Measurements from ENCODE around the gene LSM2. TPM values are rescaled to one million over a fixed set of nuclear protein-coding genes. Genes with fewer than 3 reads are reported as not detected.
"Not testable (repeated sequence)": the region's sequence is repeated elsewhere in the genome, so short reads cannot be mapped to it uniquely, and the experiment has no call there.

Gene LSM2
- total RNA-seq, 4 donors from 2014 or later = 23.5 to 43.0 (median 34.8) TPM

DNA sequence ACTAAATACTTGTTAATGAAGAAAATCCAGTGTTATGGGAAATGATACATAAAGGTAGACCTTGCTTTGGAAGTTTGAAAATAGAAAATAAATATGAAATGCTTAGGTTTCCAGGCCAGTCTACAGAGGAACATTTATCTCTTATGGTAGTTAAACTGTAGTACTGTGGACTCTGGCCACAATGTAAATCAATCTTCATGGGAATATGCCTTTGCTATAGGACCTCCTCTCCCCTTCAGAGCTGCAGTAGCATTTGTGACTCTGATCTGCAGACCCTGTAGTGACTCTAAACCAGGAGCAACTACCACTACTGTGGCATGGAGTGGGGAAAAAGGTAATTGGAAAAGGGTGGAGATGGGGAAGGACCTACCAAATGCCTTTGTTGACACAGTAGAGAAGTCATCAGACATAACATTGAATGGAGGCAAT, 13.1 kb upstream of the LSM2 start:
- no peak overlapping the region for H3K4me3 ChIP-seq
- no peaks in the 10 kb centered on the region for H3K27me3 ChIP-seq
- no peaks in the 10 kb centered on the region for H3K9me3 ChIP-seq
- TF ChIP-seq POLR2A (IDR thresholded peaks at IDR 0.05) (no peak), POLR2AphosphoS5 (IDR thresholded peaks at IDR 0.05) (peak in 2 of 3 donors; percentile 33 to 63)
- peaks cover 15 to 72% (median 61%) of the 10 kb centered on the region in 4 donors for H3K4me1 ChIP-seq
- H3K36me3 ChIP-seq = no peaks in the 10 kb centered on the region
- peak overlapping the region; percentile 95 to 98 (median 96) for H3K27ac ChIP-seq
- in situ Hi-C loops (cut with MboI; ENCODE audit: low pct_ligation_motif_present in 1 of 4, low pct_unique_long_range_greater_than_20kb in 1 of 4, low sequenced_read_pairs in 3 of 4) = loop anchor here in 1 of 4 donors (10.0 kb wide), 1 partner anchor 85 kb away; the partner anchor contains the start of gene CLIC1
- intact Hi-C loops (cut with DNase I; ENCODE audit: low total_unique reads) = no loop called here
- peak; percentile 30 for DNase-seq

DNA sequence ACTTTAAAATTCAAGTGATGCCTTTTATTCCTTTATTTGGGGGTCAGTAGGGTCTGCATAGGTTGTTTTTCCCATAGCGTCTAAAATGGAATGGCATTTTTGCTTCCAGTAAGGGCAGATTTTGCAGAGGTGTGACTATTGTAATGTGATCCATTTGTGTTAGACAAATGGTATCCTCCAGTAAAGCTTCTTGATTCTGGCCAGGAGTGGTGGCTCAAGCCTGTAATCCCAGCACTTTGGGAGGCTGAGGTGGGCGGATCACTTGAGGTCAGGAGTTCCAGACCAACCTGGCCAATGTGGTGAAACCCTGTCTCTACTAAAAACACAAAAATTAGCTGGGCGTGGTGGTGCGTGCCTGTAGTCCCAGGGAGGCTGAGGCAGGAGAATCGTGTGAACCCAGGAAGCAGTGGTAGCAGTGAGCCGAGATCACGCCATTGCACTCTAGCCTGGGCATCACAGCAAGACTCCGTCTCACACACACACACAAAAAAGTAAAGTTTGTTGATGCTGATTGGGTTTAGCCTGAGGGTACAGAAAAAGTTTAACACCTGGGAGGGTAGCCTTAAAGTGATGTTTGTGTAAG, 11.3 kb upstream of the LSM2 start:
- H3K9me3 ChIP-seq; H3K27me3 ChIP-seq; intact Hi-C loops (cut with DNase I; ENCODE audit: low total_unique reads); H3K36me3 ChIP-seq; DNase-seq; in situ Hi-C loops (cut with MboI; ENCODE audit: low pct_ligation_motif_present in 1 of 4, low pct_unique_long_range_greater_than_20kb in 1 of 4, low sequenced_read_pairs in 3 of 4): not testable (repeated sequence)
- H3K27ac ChIP-seq = peak overlapping the region; percentile 95 to 98 (median 96)
- TF ChIP-seq POLR2AphosphoS5 (IDR thresholded peaks at IDR 0.05) = peak in 1 of 3 donors; percentile 66
- 67 to 88% methylated on average over 1 to 8 of the region's 8 CpGs for WGBS, 2 donors (ENCODE audit: low coverage in 1 of 2)
- H3K4me1 ChIP-seq = peaks cover 18 to 65% (median 64%) of the 10 kb centered on the region in 4 donors
- peak overlapping the region; percentile 5 to 46 (median 30) for H3K4me3 ChIP-seq

DNA sequence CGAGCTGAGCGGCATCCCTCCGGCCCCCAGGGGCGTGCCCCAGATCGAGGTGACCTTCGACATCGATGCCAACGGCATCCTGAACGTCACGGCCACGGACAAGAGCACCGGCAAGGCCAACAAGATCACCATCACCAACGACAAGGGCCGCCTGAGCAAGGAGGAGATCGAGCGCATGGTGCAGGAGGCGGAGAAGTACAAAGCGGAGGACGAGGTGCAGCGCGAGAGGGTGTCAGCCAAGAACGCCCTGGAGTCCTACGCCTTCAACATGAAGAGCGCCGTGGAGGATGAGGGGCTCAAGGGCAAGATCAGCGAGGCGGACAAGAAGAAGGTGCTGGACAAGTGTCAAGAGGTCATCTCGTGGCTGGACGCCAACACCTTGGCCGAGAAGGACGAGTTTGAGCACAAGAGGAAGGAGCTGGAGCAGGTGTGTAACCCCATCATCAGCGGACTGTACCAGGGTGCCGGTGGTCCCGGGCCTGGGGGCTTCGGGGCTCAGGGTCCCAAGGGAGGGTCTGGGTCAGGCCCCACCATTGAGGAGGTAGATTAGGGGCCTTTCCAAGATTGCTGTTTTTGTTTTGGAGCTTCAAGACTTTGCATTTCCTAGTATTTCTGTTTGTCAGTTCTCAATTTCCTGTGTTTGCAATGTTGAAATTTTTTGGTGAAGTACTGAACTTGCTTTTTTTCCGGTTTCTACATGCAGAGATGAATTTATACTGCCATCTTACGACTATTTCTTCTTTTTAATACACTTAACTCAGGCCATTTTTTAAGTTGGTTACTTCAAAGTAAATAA, 10.6 kb upstream of the LSM2 start:
- peak overlapping the region in 3 of 4 donors; percentile 21 to 46 (median 40) for H3K4me3 ChIP-seq
- DNase-seq; H3K27me3 ChIP-seq; in situ Hi-C loops (cut with MboI; ENCODE audit: low pct_ligation_motif_present in 1 of 4, low pct_unique_long_range_greater_than_20kb in 1 of 4, low sequenced_read_pairs in 3 of 4); H3K36me3 ChIP-seq; intact Hi-C loops (cut with DNase I; ENCODE audit: low total_unique reads); H3K9me3 ChIP-seq: not testable (repeated sequence)
- 48 to 66% methylated on average over 2 to 19 of the region's 37 CpGs for WGBS, 2 donors (ENCODE audit: low coverage in 1 of 2)
- H3K27ac ChIP-seq = peak overlapping the region; percentile 95 to 98 (median 96)
- H3K4me1 ChIP-seq = peaks cover 15 to 62% (median 58%) of the 10 kb centered on the region in 4 donors

DNA sequence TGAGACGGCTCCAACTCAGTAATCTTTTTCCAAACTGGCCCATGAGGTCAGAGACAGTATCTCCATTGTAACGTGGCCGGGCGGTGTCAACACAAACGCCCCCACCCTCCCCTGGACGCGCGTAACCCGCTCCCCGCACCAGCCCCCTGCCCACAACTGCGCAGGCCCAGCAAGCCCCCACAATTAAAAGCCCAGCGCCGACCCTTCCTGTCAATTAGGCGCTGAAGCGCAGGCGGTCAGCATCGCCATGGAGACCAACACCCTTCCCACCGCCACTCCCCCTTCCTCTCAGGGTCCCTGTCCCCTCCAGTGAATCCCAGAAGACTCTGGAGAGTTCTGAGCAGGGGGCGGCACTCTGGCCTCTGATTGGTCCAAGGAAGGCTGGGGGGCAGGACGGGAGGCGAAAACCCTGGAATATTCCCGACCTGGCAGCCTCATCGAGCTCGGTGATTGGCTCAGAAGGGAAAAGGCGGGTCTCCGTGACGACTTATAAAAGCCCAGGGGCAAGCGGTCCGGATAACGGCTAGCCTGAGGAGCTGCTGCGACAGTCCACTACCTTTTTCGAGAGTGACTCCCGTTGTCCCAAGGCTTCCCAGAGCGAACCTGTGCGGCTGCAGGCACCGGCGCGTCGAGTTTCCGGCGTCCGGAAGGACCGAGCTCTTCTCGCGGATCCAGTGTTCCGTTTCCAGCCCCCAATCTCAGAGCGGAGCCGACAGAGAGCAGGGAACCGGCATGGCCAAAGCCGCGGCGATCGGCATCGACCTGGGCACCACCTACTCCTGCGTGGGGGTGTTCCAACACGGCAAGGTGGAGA, 8.5 kb upstream of the LSM2 start, which contains the start of the genes HSPA1A and HSPA1L:
Gene HSPA1A, plus strand, starts transcription at position 519 of the 814 bp plus-strand sequence. Its CDS starts 214 bp downstream, at position 733.
Gene HSPA1L, minus strand, starts transcription at position 259 of the 814 bp plus-strand sequence. CDS start 3,311 bp downstream, outside the sequence.
- H3K27ac ChIP-seq = peak within 1 kb of the TSS; percentile 96 to 99 (median 98)
- DNase-seq = peak; percentile 96
- no peaks in the 10 kb centered on the region for H3K27me3 ChIP-seq
- intact Hi-C loops (cut with DNase I; ENCODE audit: low total_unique reads) (no loop called here), in situ Hi-C loops (cut with MboI; ENCODE audit: low pct_ligation_motif_present in 1 of 4, low pct_unique_long_range_greater_than_20kb in 1 of 4, low sequenced_read_pairs in 3 of 4) (no loop called here)
- H3K9me3 ChIP-seq = no peaks in the 10 kb centered on the region
- H3K4me3 ChIP-seq = peak within 1 kb of the TSS; percentile 34 to 65 (median 44)
- TF ChIP-seq POLR2A (IDR thresholded peaks at IDR 0.05) = peak; percentile 99
- TF ChIP-seq, protein P1, sequence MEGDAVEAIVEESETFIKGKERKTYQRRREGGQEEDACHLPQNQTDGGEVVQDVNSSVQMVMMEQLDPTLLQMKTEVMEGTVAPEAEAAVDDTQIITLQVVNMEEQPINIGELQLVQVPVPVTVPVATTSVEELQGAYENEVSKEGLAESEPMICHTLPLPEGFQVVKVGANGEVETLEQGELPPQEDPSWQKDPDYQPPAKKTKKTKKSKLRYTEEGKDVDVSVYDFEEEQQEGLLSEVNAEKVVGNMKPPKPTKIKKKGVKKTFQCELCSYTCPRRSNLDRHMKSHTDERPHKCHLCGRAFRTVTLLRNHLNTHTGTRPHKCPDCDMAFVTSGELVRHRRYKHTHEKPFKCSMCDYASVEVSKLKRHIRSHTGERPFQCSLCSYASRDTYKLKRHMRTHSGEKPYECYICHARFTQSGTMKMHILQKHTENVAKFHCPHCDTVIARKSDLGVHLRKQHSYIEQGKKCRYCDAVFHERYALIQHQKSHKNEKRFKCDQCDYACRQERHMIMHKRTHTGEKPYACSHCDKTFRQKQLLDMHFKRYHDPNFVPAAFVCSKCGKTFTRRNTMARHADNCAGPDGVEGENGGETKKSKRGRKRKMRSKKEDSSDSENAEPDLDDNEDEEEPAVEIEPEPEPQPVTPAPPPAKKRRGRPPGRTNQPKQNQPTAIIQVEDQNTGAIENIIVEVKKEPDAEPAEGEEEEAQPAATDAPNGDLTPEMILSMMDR (IDR thresholded peaks at IDR 0.05) = no peak
- peak; percentile 100 for TF ChIP-seq POLR2AphosphoS5 (IDR thresholded peaks at IDR 0.05)
- no peak for TF ChIP-seq EP300 (IDR thresholded peaks at IDR 0.05; ENCODE audit: low read depth)
- peaks cover 15 to 45% (median 40%) of the 10 kb centered on the region in 4 donors for H3K4me1 ChIP-seq
- WGBS, 2 donors (ENCODE audit: low coverage in 1 of 2) = 6% methylated on average over 44 of the region's 56 CpGs; no CpG with 5 or more reads in 1 of the 2 donors
- no peaks in the 10 kb centered on the region for H3K36me3 ChIP-seq

DNA sequence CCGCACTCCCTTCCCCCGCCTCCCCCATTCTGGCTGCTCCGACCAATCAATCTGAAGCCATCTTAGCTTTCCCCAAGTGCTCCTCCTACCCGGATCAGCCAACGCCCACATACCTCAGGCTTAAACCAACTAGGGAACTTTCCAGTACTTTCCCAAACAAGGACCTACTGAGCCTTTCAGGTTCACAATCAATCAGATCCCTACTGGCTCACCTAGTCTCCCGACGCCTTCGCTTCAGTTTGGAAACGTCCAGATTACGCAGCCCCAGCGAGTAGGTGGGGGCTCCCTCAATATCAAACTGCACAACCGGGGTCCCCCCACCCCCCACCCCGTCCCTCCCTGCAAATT, 7.9 kb upstream of the LSM2 start:
- no peaks in the 10 kb centered on the region for H3K9me3 ChIP-seq
- in situ Hi-C loops (cut with MboI; ENCODE audit: low pct_ligation_motif_present in 1 of 4, low pct_unique_long_range_greater_than_20kb in 1 of 4, low sequenced_read_pairs in 3 of 4) (no loop called here), intact Hi-C loops (cut with DNase I; ENCODE audit: low total_unique reads) (no loop called here)
- peak overlapping the region; percentile 96 to 99 (median 98) for H3K27ac ChIP-seq
- no peaks in the 10 kb centered on the region for H3K36me3 ChIP-seq
- H3K4me3 ChIP-seq = peak overlapping the region; percentile 26 to 65 (median 38)
- no peak for TF ChIP-seq EP300 (IDR thresholded peaks at IDR 0.05; ENCODE audit: low read depth)
- TF ChIP-seq, protein P1 (IDR thresholded peaks at IDR 0.05) = no peak
- TF ChIP-seq POLR2AphosphoS5 (IDR thresholded peaks at IDR 0.05) = peak; percentile 90 to 95 (median 93)
- TF ChIP-seq POLR2A (IDR thresholded peaks at IDR 0.05) = peak; percentile 62
- peak; percentile 96 for DNase-seq
- H3K4me1 ChIP-seq = peaks cover 15 to 39% (median 35%) of the 10 kb centered on the region in 4 donors
- H3K27me3 ChIP-seq = no peaks in the 10 kb centered on the region
- WGBS, 2 donors (ENCODE audit: low coverage in 1 of 2) = 1% methylated on average over 13 of the region's 13 CpGs; no CpG with 5 or more reads in 1 of the 2 donors

Measured in transverse colon (tissue), 4 donors.